Occipital lobe (tissue), 2 donors: ENCODE results near the gene PROK1. TPM values are rescaled to one million over a fixed set of nuclear protein-coding genes. Genes with fewer than 3 reads are reported as not detected.

ENCODE experiments used
- DNase-seq: peaks from one replicate; lab custom pipeline; 2025; lab: John Stamatoyannopoulos, UW
- total RNA-seq: library from RNA; depleted of rRNA; stranded (reverse); fragments of >200 nt; gene quantifications from one replicate; pipeline ENCODE4 v1.2.3, GENCODE V29; 2014

Gene PROK1
- total RNA-seq, 1 donor from 2014 or later, result not detected

- no peak for DNase-seq
Measured at GRCh38 chr1:110488161-110488560, 37.2 kb downstream of the PROK1 start.

GRCh38 chr1:110488867-110489266 lies 37.9 kb downstream of the PROK1 start:
- DNase-seq, result no peak

- no peak for DNase-seq
Measured at GRCh38 chr1:110489406-110489805, 38.5 kb downstream of the PROK1 start.

DNA sequence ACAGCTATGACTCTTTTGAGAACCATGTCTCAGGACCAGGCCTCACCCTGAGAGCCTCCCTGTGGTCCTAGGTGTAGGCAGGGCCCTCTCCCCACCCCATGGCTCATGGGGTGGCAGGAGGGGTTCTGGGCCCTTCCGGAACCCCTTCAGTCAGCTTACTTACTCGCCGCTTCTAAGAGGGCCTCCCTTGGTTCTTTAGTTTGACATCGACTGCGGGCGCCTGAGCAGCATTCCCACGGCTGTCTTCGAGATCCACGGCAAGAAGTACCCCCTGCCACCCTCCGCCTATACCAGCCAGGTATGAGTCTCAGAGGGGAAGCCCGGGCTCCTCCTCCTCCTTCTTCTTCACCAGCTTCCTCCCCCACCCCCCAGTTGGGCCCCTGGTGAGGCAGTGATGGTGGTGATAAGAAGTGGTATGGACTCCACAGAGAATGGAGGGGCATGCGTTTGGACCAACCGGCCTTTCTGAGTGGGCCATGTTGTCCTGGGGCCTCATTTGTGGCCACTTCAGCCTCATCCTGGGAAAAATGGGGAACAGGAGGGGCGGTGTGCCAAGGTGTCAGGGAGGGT lies 39.1 kb downstream of the PROK1 start:
- no peak for DNase-seq

DNA sequence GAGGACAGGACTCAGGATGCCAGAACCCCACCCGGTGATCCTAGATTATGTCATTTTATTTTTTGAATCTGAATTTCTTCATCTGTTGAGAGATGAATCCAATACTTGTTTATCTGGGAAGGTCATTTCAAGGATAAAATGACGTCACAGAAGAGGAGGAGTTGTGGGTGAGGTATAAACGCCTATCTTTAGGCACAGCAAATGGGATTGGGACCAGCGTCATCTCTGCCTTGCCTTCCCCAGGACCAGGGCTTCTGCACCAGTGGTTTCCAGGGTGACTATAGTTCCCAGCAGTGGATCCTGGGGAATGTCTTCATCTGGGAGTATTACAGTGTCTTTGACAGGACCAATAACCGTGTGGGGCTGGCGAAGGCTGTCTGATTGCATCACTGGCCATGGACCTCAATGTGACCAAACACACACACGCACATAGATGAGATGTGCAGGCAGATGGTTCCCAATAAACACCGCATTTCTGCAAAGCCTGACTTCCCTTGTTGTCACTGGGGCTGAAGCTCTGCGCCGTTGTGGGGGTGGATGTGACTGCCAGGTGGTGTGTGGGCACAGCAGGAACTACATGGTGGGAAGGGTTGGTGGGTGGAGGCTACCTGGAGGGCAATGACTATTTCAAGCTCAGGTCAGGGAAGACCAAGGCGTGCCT lies 40.0 kb downstream of the PROK1 start:
- DNase-seq, result peak; percentile 52

DNA sequence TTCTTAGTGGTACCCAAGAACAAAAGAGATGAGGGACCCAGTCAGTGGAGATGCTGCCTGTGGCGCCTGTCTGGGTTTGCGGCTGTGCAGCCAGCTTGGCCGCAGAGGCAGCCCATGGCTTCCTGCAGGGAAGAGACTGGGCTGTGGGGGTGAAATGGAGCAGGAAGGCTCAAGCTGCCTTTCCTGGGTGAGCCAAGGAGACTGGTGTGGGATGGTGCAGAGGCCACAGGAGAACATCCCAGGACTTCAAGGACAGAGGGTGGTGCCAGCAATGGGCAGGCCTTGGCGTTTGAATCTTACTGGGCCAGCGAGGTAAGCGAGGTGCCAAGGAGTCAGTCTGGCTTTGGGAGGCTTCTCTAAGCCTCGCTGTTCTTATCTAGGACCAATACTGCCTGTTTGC lies 41.6 kb downstream of the PROK1 start:
- DNase-seq, result no peak

GRCh38 chr1:110493059-110493699 lies 42.2 kb downstream of the PROK1 start:
- no peak for DNase-seq

GRCh38 chr1:110494036-110494435 lies 43.1 kb downstream of the PROK1 start:
- DNase-seq, result no peak

- no peak for DNase-seq
Measured at GRCh38 chr1:110494522-110495406, 43.8 kb downstream of the PROK1 start.

DNA sequence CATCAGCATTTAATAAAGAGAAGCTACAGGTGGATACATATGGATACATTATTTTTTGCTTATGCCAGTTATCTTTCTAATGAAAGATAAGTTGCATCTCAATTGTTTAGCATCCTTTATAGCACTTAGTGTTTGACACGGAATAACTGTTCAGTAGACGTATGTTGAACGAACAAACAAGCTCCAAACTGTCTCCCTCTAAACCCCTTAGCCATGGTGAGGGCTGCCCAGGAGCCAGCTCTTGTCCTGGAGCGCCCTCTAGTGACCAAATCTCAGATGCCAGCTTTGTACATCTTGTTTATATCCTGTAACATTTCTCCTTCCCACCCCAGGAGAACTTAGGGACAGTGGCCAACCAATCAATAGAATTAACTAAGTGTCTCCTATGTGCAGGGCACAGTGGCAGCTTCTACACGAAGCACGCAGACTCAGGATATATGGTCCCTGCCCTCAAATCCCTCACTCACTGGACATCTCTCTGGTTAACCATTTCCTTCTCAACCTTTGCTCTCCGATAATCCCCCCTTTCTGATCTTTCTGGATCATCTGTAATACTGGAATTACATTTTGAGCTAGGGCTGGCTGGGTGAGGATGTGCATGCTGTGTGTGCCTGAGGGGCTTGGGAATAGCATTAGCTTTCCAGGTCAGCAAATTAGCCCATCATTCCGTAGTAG lies 45.1 kb downstream of the PROK1 start:
- peak; percentile 47 for DNase-seq

GRCh38 chr1:110498270-110498669 lies 47.3 kb downstream of the PROK1 start:
- DNase-seq, result no peak

GRCh38 chr1:110501488-110502132 lies 50.7 kb downstream of the PROK1 start:
- no peak for DNase-seq

GRCh38 chr1:110502402-110503151 lies 51.6 kb downstream of the PROK1 start:
- DNase-seq, result no peak

DNA sequence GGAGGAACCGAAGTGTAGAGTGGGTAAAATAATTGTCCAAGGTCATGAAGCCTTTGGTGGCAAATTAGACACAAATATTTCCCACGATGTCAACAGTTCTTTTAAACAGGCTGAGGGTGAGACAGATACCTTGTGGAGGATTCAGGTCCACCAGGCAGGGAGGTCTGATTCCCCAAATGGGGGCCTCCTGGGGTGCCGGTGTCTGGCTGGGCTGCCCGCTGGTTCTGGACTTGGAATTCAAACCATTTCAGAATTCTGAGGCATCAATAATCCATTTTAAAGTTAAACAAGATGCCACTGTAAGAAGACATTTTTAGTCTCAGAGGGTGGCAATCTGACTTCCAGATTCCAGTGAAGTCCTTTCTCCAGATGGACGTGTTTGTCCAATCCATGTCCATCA lies 52.5 kb downstream of the PROK1 start:
- DNase-seq, result no peak

DNA sequence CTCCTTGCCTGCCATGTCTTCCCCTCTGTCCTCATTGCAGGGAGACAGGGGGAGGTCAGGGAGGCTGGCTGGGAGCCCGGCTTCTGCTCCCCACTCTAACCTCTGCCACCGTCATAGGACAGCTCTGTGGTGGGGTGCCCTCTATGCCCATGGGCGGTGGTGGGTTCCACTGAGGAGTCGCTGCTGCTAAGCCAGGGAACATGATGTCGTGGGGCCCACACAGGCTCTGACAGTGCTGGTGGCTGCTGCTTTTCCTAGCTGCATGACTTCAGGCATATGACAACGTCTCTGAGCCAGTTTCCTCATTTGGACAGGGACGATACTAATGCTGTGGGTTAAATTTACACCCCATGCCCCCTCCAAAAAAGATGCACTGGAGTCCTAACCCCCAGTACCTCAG lies 53.3 kb downstream of the PROK1 start:
- no peak for DNase-seq

- no peak for DNase-seq
Measured at GRCh38 chr1:110505596-110505995, 54.6 kb downstream of the PROK1 start.

- no peak for DNase-seq
Measured at GRCh38 chr1:110506541-110506940, 55.6 kb downstream of the PROK1 start.
